ENCODE measurements around the gene DNAH10. TPM values are rescaled to one million over a fixed set of nuclear protein-coding genes. Genes with fewer than 3 reads are reported as not detected.

Gene DNAH10
- total and polyA plus RNA-seq, 2 of the 13 experiments (the other 11 are each of a cell fraction or from before 2014, with no cell fraction given), result 0.01 to 0.02 TPM

DNA sequence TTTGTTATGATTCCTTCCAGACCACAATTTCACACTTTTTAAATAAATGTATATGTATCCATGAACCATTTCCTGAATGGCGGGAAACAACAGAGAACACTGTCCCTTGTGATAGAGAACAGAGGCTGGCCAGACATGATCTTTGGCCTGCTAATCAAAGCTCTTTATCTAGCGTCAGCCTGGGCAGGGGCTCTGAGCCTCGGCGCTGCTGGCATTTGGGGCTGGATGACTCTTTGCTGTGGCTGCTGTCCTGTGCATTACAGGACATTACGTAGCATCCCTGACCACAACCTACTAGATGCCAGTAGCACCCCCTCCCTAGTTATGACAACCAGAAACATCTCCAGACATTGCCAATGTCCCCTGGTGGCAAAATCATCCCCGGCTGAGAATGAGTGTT is 77.7 kb downstream of the DNAH10 start (continued):
- TF ChIP-seq SNAPC4 (CRISPR knock-in tag; IDR thresholded peaks at IDR 0.05) (no peak), TOE1 (CRISPR knock-in tag; IDR thresholded peaks at IDR 0.05) (no peak), ZNF510 (CRISPR knock-in tag; IDR thresholded peaks at IDR 0.05; ENCODE audit: low read depth) (no peak), HNF4A (CRISPR knock-in tag; IDR thresholded peaks at IDR 0.05) (peak; percentile 30; the same call in 1 of the 2 replicates), ZNF615 (CRISPR knock-in tag; IDR thresholded peaks at IDR 0.05; ENCODE audit: borderline replicate concordance) (no peak), KIAA2018 (CRISPR knock-in tag; IDR thresholded peaks at IDR 0.05; ENCODE audit: borderline replicate concordance) (no peak), ZNF891 (CRISPR knock-in tag; IDR thresholded peaks at IDR 0.05) (0 out of 2 replicates have a peak, but pooled peaks have one; percentile 40), POLR2AphosphoS2 (IDR thresholded peaks at IDR 0.05; ENCODE audit: low read depth, low read length) (no peak), CC2D1A (CRISPR knock-in tag; IDR thresholded peaks at IDR 0.05) (no peak)
- TF ChIP-seq, protein P1, sequence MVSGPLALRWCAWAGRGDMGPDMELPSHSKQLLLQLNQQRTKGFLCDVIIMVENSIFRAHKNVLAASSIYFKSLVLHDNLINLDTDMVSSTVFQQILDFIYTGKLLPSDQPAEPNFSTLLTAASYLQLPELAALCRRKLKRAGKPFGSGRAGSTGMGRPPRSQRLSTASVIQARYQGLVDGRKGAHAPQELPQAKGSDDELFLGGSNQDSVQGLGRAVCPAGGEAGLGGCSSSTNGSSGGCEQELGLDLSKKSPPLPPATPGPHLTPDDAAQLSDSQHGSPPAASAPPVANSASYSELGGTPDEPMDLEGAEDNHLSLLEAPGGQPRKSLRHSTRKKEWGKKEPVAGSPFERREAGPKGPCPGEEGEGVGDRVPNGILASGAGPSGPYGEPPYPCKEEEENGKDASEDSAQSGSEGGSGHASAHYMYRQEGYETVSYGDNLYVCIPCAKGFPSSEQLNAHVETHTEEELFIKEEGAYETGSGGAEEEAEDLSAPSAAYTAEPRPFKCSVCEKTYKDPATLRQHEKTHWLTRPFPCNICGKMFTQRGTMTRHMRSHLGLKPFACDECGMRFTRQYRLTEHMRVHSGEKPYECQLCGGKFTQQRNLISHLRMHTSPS (CRISPR knock-in tag; IDR thresholded peaks at IDR 0.05; ENCODE audit: low read depth), result no peak
- TF ChIP-seq, protein P2, sequence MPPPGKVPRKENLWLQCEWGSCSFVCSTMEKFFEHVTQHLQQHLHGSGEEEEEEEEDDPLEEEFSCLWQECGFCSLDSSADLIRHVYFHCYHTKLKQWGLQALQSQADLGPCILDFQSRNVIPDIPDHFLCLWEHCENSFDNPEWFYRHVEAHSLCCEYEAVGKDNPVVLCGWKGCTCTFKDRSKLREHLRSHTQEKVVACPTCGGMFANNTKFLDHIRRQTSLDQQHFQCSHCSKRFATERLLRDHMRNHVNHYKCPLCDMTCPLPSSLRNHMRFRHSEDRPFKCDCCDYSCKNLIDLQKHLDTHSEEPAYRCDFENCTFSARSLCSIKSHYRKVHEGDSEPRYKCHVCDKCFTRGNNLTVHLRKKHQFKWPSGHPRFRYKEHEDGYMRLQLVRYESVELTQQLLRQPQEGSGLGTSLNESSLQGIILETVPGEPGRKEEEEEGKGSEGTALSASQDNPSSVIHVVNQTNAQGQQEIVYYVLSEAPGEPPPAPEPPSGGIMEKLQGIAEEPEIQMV (CRISPR knock-in tag; IDR thresholded peaks at IDR 0.05; ENCODE audit: low read depth), result no peak
